Thyroid gland (tissue), 4 donors: ENCODE results near the gene FOXK1. TPM values are rescaled to one million over a fixed set of nuclear protein-coding genes. Genes with fewer than 3 reads are reported as not detected.
"Not testable (repeated sequence)": the region's sequence is repeated elsewhere in the genome, so short reads cannot be mapped to it uniquely, and the experiment has no call there.

Experiments
- DNase-seq, 2 donors: peaks; one replicate each; pipeline ENCODE4 v3.0.0-alpha.2; 2019
- H3K27ac ChIP-seq, 3 donors: fragments of 200-600 bp; sonication (generic); 1 replicate in 2 of 3; 2 replicates in 1 of 3; pipeline ENCODE4 v1.5.1; 2016 to 2019; ENCODE audit warnings: mild to moderate bottlenecking in 1 of 3, moderate library complexity in 1 of 3
- H3K27me3 ChIP-seq: fragments of 200-600 bp; sonication (generic); one replicate; pipeline ENCODE4 v1.5.1; 2019
- H3K36me3 ChIP-seq, 2 donors: fragments of 200-600 bp; sonication (generic); one replicate each; pipeline ENCODE4 v1.5.1; 2016 to 2019
- H3K4me1 ChIP-seq, 2 donors: fragments of 200-600 bp; sonication (generic); one replicate each; pipeline ENCODE4 v1.5.1; 2017 to 2019
- H3K4me3 ChIP-seq, 3 donors: fragments of 200-600 bp; sonication (generic); replicated peaks in 1 of 3; 1 replicate in 2 of 3; 2 replicates in 1 of 3; pipeline ENCODE4 v1.5.1; 2016; ENCODE audit warnings: mild to moderate bottlenecking in 1 of 3
- H3K9me3 ChIP-seq: fragments of 200-600 bp; sonication (generic); one replicate; pipeline ENCODE4 v1.5.1; 2017
- CTCF ChIP-seq, 6 experiments: fragments of 200-600 bp in 3 of 6; fragments of 450-650 bp in 3 of 6; sonication (generic) in 3 of 6; IDR thresholded peaks; one replicate each; pipeline ENCODE4 v1.5.1; 2016 to 2019; ENCODE audit warnings: antibody characterized with exemption in 6 of 6, mild to moderate bottlenecking in 2 of 6, inconsistent platforms in 1 of 6, moderate library complexity in 1 of 6
- POLR2A ChIP-seq, 2 donors: fragments of 450-650 bp; IDR thresholded peaks; one replicate each; pipeline ENCODE4 v1.6.1; 2017; ENCODE audit warnings: antibody characterized with exemption in 2 of 2, mild to moderate bottlenecking in 2 of 2, moderate library complexity in 1 of 2
- WGBS, 2 donors: methylation state at CpG; one replicate each; pipeline ENCODE4 v1.1.5; 2017; 5-methylcytosine and 5-hydroxymethylcytosine counted together
- intact Hi-C: fragments of 100-400 bp; cut with DNase I; formaldehyde crosslinking; loops from one replicate; pipeline ENCODE4 v1.15.1; 2023
- total RNA-seq, 4 donors: library from RNA; depleted of rRNA; stranded (reverse); fragments of >200 nt; gene quantifications; one replicate each; pipeline ENCODE4 v1.2.3, GENCODE V29; 2016

Gene FOXK1
- total RNA-seq, 4 donors from 2014 or later = 15.0 to 33.0 (median 20.7) TPM

DNA sequence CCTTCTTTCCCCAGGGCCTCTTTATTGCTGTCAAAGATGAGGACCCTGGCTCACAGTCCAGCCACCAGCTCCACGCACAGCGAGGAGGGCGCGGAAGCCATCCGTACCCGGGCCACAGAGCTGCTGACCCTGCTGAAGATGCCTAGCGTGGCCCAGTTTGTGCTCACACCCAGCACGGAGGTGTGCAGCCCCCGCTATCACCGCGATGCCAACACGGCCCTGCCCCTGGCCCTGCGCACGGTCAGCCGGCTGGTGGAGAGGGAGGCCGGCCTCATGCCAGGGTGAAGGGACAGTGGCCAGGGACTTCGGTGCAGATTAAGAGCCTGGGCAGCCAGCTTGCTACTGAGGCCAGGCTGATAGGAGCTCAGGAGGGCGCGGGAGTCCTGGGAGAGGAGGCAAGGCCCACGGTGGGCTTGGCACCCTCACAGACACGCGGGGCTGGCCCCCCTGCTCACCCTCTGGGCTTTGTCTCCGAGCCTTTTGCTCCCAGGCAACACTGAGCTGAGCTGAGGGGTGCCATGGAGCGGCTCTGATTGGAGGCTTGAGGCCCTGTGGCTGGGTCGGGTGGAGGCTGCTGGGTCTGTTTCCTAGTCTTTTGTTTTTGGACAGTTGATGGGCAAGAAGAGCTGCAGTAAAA lies 109.1 kb downstream of the FOXK1 start:
- 95 to 100% methylated on average over 4 to 17 of the region's 25 CpGs for WGBS, 2 donors
- Histone ChIP-seq H3K27ac (no peak overlapping the region), H3K27me3 (no peaks in the 10 kb centered on the region), H3K9me3 (no peaks in the 10 kb centered on the region), H3K36me3 (peaks cover 37 to 52% of the 10 kb centered on the region in 2 donors), H3K4me3 (no peak overlapping the region), H3K4me1 (peaks cover 4 to 6% of the 10 kb centered on the region in 2 donors)
- no peak for TF ChIP-seq CTCF (IDR thresholded peaks at IDR 0.05)
- TF ChIP-seq POLR2A (IDR thresholded peaks at IDR 0.05) = no peak
- intact Hi-C loops = no loop called here
- no peak for DNase-seq

DNA sequence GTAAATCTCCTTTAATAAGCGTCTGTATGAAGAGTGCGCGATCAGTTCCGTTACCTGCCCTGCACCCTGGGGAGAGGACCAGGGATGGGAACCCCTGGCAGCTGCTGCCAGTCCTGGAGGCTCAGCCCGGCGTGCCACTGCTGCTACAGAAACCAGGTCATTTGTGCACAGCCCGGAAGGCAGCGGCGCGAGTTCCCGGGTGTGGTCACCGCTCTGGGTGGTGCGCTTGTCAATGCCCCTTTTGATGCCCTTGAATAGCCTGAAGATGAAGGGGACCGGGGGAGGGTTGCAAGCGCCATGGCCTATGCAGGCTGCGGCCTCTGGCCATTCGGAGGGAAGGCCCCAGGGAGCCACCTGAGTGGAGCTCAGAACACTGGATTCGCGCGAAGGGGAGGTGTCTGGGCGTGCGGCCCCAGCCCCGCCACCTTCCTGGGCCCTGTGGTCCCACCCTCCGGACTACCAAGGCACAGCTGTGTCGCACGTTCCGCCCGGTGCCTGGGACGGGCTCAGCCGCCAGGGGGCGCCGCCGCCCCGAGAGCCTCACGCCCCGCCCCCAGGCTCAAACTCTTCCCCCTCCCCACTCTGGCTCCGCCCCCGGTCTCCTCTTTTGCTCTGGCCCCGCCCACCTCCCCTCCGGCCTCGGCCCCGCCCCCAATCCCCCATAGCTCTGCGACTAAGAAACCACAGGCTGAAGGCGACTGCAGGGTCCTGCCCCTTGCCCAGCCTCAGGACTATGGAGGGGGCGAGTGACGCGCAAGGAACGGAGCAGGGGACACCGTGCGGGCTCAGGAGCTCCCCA lies 109.8 kb downstream of the FOXK1 start:
- Histone ChIP-seq H3K4me1 (peaks cover 4 to 6% of the 10 kb centered on the region in 2 donors), H3K27ac (peak overlapping the region in 1 of 3 donors; percentile 48)
- intact Hi-C loops = no loop called here

GRCh38 chr7:4792537-4793126 lies 110.5 kb downstream of the FOXK1 start:
- 84 to 94% methylated on average over 4 of the region's 47 CpGs for WGBS, 2 donors
- TF ChIP-seq POLR2A (IDR thresholded peaks at IDR 0.05) = no peak
- peak overlapping the region in 2 of 3 donors; percentile 6 to 15 for H3K4me3 ChIP-seq
- DNase-seq = peak; percentile 31 to 40
- no peaks in the 10 kb centered on the region for H3K9me3 ChIP-seq
- no peaks in the 10 kb centered on the region for H3K27me3 ChIP-seq
- intact Hi-C loops = no loop called here
- peaks cover 4 to 6% of the 10 kb centered on the region in 2 donors for H3K4me1 ChIP-seq
- peak overlapping the region in 1 of 3 donors; percentile 48 for H3K27ac ChIP-seq
- H3K36me3 ChIP-seq = peaks cover 23 to 39% of the 10 kb centered on the region in 2 donors

More for the DNA sequence above, 109.8 kb downstream of the FOXK1 start:
- Histone ChIP-seq H3K27me3 (no peaks in the 10 kb centered on the region), H3K36me3 (peaks cover 30 to 45% of the 10 kb centered on the region in 2 donors), H3K9me3 (no peaks in the 10 kb centered on the region), H3K4me3 (peak overlapping the region in 2 of 3 donors; percentile 6 to 15)
- 43 to 54% methylated on average over 23 to 31 of the region's 50 CpGs for WGBS, 2 donors
- DNase-seq = peak; percentile 64 to 66
- peak in 4 of 6 experiments; percentile 16 to 75 (median 58) for TF ChIP-seq CTCF (IDR thresholded peaks at IDR 0.05)
- no peak for TF ChIP-seq POLR2A (IDR thresholded peaks at IDR 0.05)

DNA sequence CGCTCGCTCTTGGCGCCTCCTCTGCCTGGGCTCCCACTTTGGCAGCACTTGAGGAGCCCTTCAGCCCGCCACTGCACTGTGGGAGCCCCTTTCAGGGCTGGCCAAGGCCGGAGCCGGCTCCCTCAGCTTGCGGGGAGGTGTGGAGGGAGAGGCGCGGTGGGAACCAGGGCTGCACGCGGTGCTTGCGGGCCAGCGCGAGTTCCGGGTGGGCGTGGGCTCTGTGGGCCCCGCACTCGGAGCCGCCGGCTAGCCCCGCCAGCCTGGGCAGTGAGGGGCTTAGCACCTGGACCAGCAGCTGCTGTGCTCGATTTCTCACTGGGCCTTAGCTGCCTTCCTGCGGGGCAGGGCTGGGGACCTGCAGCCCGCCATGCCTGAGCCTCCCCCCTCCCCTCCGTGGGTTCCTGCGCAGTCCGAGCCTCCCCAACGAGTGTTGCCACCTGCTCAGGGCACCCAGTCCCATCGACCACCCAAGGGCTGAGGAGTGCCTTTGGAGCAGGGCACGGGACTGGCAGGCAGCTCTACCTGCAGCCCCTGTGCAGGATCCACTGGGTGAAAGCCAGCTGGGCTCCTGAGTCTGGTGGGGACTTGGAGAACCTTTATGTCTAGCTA lies 111.4 kb downstream of the FOXK1 start:
- H3K27me3 ChIP-seq, intact Hi-C loops, H3K27ac ChIP-seq, DNase-seq, H3K4me1 ChIP-seq, H3K9me3 ChIP-seq, H3K4me3 ChIP-seq: not testable (repeated sequence)
- peaks cover 15 to 30% of the 10 kb centered on the region in 2 donors for H3K36me3 ChIP-seq
- 90 to 92% methylated on average over 12 to 24 of the region's 30 CpGs for WGBS, 2 donors

GRCh38 chr7:4794171-4794570 lies 112.1 kb downstream of the FOXK1 start:
- H3K27me3 ChIP-seq, intact Hi-C loops, H3K4me1 ChIP-seq, H3K27ac ChIP-seq, H3K9me3 ChIP-seq, DNase-seq, H3K4me3 ChIP-seq: not testable (repeated sequence)
- WGBS, 2 donors = 86 to 89% methylated on average over 13 to 14 of the region's 14 CpGs
- H3K36me3 ChIP-seq = peaks cover 8 to 24% of the 10 kb centered on the region in 2 donors

GRCh38 chr7:4794591-4795350 lies 112.7 kb downstream of the FOXK1 start:
- intact Hi-C loops = no loop called here
- Histone ChIP-seq H3K27ac (no peak overlapping the region), H3K4me1 (peaks cover 4 to 6% of the 10 kb centered on the region in 2 donors), H3K9me3 (no peaks in the 10 kb centered on the region), H3K36me3 (peaks cover 8 to 20% of the 10 kb centered on the region in 2 donors), H3K4me3 (no peak overlapping the region), H3K27me3 (no peaks in the 10 kb centered on the region)
- DNase-seq = no peak
- TF ChIP-seq POLR2A (IDR thresholded peaks at IDR 0.05) = no peak
- no peak for TF ChIP-seq CTCF (IDR thresholded peaks at IDR 0.05)
- WGBS, 2 donors = 92 to 93% methylated on average over 24 of the region's 24 CpGs
